H1 (cell line): ENCODE data around the gene CCDC12.

Source experiments
- CTCF ChIP-seq, 3 experiments: IDR thresholded peaks; 1 replicate in 2 of 3; 2 replicates in 1 of 3; pipeline versions ENCODE4 v1.5.1 to v1.6.1; 2011; ENCODE audit warnings: low read length in 3 of 3, mild to moderate bottlenecking in 3 of 3, inconsistent platforms in 2 of 3, low read depth in 1 of 3, moderate library complexity in 1 of 3; ENCODE audit not compliant: insufficient read depth in 1 of 3; ENCODE audit errors: control extremely low read depth in 1 of 3
- RAD21 ChIP-seq, 2 experiments: IDR thresholded peaks in 1 of 2; conservative IDR thresholded peaks in 1 of 2; 2 replicates each; pipeline ENCODE4 v1.6.1; 2011; ENCODE audit warnings: low read depth in 2 of 2, low read length in 2 of 2, improper control_type of control experiment in 1 of 2, inconsistent platforms in 1 of 2, mild to moderate bottlenecking in 1 of 2, moderate library complexity in 1 of 2
- TAF1 ChIP-seq: IDR thresholded peaks from 2 replicates; pipeline ENCODE4 v1.6.1; 2011; ENCODE audit warnings: mild to moderate bottlenecking, low read depth, low read length

- TF ChIP-seq TAF1 = no peak
- no peak for TF ChIP-seq RAD21 (IDR thresholded peaks at IDR 0.05 in 1 of 2, conservative IDR thresholded peaks at IDR 0.05 in 1 of 2; ENCODE audit: low read depth in 2 of 2, low read length in 2 of 2)
- no peak for TF ChIP-seq CTCF (IDR thresholded peaks at IDR 0.05; ENCODE audit: control extremely low read depth in 1 of 3, insufficient read depth in 1 of 3, low read depth in 1 of 3, low read length in 3 of 3)
Observed at GRCh38 chr3:46927718-46928073, 48.8 kb downstream of the CCDC12 start.
